ENCODE data around the gene SDHAF2.
"Not testable (repeated sequence)": the region's sequence is repeated elsewhere in the genome, so short reads cannot be mapped to it uniquely, and the experiment has no call there.

Gene SDHAF2

GRCh38 chr11:61476371-61476770 is 46.4 kb downstream of the SDHAF2 start:
- peak; percentile 42 for DNase-seq (ENCODE audit: low spot score)

DNA sequence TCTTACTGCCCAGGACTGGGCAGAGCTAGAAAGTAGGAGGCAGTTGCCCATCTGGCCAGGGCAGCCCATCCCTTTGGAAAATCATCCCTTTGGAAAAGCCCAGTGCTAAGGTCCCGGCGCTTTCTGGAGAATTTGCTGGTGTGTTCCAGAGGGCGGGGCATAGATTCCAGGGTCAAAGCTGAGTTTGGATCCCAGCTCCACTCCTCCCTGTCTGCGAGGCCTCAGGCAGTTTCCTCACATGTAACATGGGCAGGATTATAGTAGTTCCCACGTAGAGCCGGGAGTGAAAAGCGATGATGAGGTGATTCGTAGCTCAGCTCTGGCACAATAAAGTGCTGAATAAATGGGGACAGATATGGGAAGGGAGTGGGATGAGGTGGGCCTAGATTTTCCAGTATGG is 47.2 kb downstream of the SDHAF2 start:
- no peak for DNase-seq (ENCODE audit: low spot score)

- peak; percentile 85 for DNase-seq (ENCODE audit: low spot score)
These were observed 47.8 kb downstream of the SDHAF2 start for GRCh38 chr11:61477727-61478148.

GRCh38 chr11:61479360-61480058 is 49.6 kb downstream of the SDHAF2 start:
- DNase-seq (ENCODE audit: low spot score) = not testable (repeated sequence)

- DNase-seq (ENCODE audit: low spot score) = no peak
These were observed 50.5 kb downstream of the SDHAF2 start for GRCh38 chr11:61480261-61480993.

GRCh38 chr11:61480994-61481335 is 51.0 kb downstream of the SDHAF2 start:
- DNase-seq (ENCODE audit: low spot score) = peak; percentile 56

GRCh38 chr11:61481806-61482205 is 51.9 kb downstream of the SDHAF2 start:
- DNase-seq (ENCODE audit: low spot score) = no peak

DNA sequence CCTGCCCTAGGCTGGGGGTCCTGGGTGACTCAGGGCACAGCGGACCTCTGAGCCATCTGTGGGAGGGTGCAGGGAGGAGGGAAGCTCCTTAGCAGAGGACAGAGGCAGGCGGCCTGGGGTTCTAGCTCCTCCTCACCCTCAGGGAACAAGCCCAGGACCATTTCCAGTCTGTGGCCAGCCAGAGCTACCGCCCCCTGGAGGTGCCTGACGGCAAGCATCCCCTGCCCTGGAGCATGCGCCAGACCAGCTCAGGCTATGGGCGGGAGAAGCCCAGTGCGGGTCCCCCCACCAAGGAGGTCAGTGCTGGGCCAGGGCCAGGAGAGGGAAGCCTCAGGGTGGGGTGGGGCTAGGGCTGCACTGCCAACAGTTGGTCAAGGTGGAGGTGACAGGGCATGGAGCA is 52.6 kb downstream of the SDHAF2 start:
- DNase-seq (ENCODE audit: low spot score) = peak; percentile 77

GRCh38 chr11:61484541-61484940 is 54.6 kb downstream of the SDHAF2 start:
- peak; percentile 34 for DNase-seq (ENCODE audit: low spot score)

- DNase-seq (ENCODE audit: low spot score) = no peak
These were observed 55.2 kb downstream of the SDHAF2 start for GRCh38 chr11:61485080-61485479.

DNA sequence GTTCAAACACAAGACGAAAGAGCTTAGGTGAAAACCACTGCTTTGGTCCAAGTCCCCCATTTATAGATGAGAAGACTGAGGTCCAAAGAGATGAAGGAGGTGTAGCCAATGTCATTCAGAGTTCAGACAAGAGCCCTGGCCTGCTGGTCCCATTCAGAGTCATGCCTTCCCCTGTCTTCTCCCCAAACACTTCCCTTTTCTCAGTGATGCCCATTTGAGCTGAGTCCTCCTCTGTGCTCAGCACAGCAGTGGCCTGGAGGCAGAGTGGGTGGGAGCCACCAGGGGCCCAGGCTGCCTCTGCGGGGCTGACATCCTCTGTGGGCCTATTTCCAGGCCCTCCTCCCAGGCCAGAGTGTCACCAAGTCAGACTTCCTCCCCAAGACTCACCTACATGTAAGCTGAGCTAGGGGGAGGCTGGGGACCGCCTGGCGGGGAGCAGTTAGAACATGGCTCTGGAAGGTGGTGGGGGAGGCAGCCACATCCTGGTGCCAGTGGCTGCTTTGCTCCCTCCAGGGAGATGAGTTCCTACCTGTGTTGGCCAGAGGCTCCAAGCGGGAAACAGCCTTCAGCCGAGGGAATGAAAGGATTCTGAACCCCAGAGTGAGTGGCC is 56.2 kb downstream of the SDHAF2 start:
- no peak for DNase-seq (ENCODE audit: low spot score)

DNA sequence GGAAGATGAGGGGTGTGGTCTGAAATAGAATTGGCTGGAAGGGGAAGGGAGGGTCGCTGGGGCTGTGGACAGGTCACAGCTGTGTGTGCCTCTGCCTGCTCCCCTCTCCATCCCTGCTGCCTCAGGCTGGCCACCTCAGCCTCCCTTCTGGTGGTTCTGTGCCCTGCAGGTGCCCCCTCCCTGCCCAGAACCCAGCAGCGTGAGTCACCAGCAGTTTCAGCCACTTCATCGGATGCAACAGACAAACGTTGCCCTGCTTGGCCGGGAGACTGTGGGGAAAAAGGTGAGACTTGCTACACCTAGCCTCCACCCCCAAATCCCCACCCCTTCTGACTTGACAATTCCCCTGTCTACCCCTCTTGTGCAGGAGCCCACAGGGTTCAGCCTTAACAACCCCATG is 56.9 kb downstream of the SDHAF2 start:
- DNase-seq (ENCODE audit: low spot score) = no peak

- no peak for DNase-seq (ENCODE audit: low spot score)
These were observed 57.6 kb downstream of the SDHAF2 start for GRCh38 chr11:61487342-61488025.

- DNase-seq (ENCODE audit: low spot score) = peak; percentile 37
These were observed 58.8 kb downstream of the SDHAF2 start for GRCh38 chr11:61488651-61489291.

- DNase-seq (ENCODE audit: low spot score) = no peak
These were observed 60.2 kb downstream of the SDHAF2 start for GRCh38 chr11:61489833-61490721.

DNA sequence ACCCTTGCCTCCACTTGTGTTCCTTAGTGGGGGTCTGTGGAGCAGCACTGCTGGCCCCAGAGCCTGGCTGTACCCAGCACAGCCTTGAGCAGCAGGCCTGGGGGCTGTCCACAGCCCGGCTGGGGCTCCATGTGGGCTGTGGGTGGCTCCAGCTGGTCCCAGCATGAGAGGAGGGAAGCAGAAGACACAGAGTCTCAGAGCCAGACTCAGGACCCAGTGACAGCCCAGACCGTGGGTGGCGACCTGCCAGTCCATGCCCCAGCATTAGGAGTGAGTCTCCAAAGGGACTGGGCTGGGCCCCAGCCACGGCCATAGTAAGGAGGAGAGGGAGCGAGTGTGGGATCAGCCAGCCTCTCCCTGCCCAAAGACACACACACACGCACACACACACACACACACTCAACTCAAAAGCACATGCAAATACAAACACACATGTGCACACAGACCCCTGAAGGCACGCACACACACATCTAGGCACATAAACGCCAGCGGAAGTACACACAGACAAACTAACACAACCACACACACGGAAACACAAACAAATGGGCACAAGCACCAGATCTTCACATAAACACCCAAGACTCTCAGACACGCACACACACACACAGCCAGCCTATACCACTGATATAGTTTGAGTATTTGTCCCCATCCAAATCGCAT is 61.9 kb downstream of the SDHAF2 start:
- no peak for DNase-seq (ENCODE audit: low spot score)

DNA sequence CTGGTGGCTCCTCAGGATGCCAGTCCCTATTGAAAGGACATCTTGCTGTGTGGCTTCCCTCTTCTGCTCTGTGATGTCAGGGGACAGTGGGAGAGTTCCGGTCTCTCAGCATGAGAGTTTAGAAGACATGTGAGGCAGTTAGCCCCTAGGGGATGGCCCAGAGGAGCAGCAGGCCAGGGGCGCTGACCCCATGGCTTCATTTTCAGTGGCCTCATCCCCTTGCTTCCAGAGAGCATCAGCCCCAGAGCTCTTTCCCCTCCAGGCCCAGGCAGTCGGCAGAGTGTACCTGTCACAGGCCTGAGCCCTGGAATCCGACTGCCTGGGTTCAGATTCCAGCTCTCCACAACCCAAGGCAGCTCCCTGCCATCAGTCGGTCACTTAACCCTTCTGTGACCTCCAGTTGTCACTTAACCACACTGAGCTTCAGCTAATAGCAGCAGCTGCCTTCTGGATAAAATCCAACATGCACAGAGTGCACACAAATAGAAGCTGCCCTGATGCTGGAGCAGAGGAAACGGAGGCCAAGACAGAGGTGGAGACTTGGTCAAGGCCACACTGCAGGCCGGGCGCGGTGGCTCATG is 64.5 kb downstream of the SDHAF2 start:
- DNase-seq (ENCODE audit: low spot score) = no peak

DNA sequence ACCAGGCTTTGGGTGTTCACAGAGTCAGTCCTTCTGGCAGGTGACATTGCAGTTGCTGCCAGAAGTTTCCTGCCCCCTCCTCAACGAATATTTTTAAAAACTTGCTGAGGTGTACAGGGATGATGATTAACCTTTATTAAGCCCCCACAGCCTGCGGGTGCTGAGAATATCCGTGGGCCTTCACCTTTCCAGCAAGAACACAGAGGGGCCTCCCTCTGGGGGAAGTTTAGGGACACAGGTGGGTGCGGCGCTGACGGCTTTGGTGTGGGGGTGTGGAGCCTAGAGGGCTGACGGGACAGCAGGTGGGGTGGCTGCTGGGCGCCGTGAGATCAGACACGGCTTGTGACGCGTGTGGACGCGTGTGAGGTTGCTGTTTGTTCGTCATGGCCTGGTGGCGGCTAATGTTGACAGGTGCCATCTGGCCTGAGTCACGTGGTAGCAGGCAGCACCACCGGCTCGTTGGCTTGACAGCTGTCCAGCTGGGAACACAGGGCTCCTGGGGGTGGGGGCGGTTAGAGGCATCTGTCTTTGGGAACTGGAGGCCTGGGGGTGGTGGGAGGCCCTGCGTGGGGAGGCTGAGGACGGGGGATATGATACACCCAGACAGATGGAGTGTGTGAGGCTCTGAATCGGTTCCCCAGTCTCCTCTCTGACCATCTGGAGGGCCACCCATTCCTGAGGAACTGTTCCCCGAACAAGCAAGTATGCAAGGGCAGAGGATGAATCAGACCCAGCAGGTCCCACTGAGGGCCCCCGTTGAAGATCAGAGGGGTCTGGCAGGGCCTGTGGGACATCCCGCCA is 66.1 kb downstream of the SDHAF2 start:
- peak; percentile 63 for DNase-seq (ENCODE audit: low spot score)
